Measurements from ENCODE around the gene ICA1.
A peak's percentile ranks its signal among the peaks of the same experiment; 100 is the strongest.

ICA1 gene

GRCh38 chr7:8157296-8157695, 104.7 kb downstream of the ICA1 start:
- no peak for DNase-seq

- DNase-seq = no peak
Measured at GRCh38 chr7:8155836-8156235, 106.1 kb downstream of the ICA1 start.

GRCh38 chr7:8154272-8154671, 107.7 kb downstream of the ICA1 start:
- no peak for DNase-seq

GRCh38 chr7:8152489-8153192, 109.3 kb downstream of the ICA1 start:
- DNase-seq = no peak

- no peak for DNase-seq
Measured at GRCh38 chr7:8151161-8151725, 110.7 kb downstream of the ICA1 start.

GRCh38 chr7:8149222-8149621, 112.7 kb downstream of the ICA1 start:
- no peak for DNase-seq

GRCh38 chr7:8147760-8148463, 114.1 kb downstream of the ICA1 start:
- DNase-seq = no peak

- no peak for DNase-seq
Measured at GRCh38 chr7:8146788-8147413, 115.1 kb downstream of the ICA1 start.

- no peak for DNase-seq
Measured at GRCh38 chr7:8146106-8146787, 115.7 kb downstream of the ICA1 start.

- DNase-seq = no peak
Measured at GRCh38 chr7:8144856-8145255, 117.1 kb downstream of the ICA1 start.

GRCh38 chr7:8143151-8143874, 118.7 kb downstream of the ICA1 start:
- DNase-seq = no peak

GRCh38 chr7:8142477-8142876, 119.5 kb downstream of the ICA1 start:
- DNase-seq = no peak

GRCh38 chr7:8141070-8141469, 120.9 kb downstream of the ICA1 start:
- no peak for DNase-seq

- DNase-seq = no peak
Measured at GRCh38 chr7:8136051-8136730, 125.8 kb downstream of the ICA1 start.

GRCh38 chr7:8135417-8135816, 126.5 kb downstream of the ICA1 start:
- DNase-seq = no peak

GRCh38 chr7:8134089-8134733, 127.8 kb downstream of the ICA1 start:
- no peak for DNase-seq

GRCh38 chr7:8133188-8133848, 128.6 kb downstream of the ICA1 start:
- no peak for DNase-seq

GRCh38 chr7:8131694-8132605, 130.0 kb downstream of the ICA1 start:
- DNase-seq = peak; percentile 61

- no peak for DNase-seq
Measured at GRCh38 chr7:8130663-8131062, 131.3 kb downstream of the ICA1 start.

- no peak for DNase-seq
Measured at GRCh38 chr7:8129318-8129659, 132.7 kb downstream of the ICA1 start.
